GM06990 (cell line): ENCODE data around the gene ZNF211.

Experiments used
- DNase-seq: peaks from one replicate; pipeline ENCODE4 v3.0.0-alpha.2; 2011; ENCODE audit not compliant: insufficient read length; ENCODE audit errors: extremely low read depth
- H3K27me3 ChIP-seq: replicated peaks from 2 replicates; pipeline ENCODE4 v1.6.0; 2011; ENCODE audit warnings: low read length; ENCODE audit not compliant: control insufficient read depth, insufficient read depth
- H3K36me3 ChIP-seq: 2 replicates; pipeline ENCODE4 v1.5.1; 2011; ENCODE audit warnings: low read length; ENCODE audit not compliant: control insufficient read depth, insufficient read depth
- H3K4me3 ChIP-seq: replicated peaks from 2 replicates; pipeline ENCODE4 v1.5.1; 2011; ENCODE audit warnings: low read depth, mild to moderate bottlenecking, control low read depth, low read length
- CTCF ChIP-seq: IDR thresholded peaks from 2 replicates; pipeline ENCODE4 v1.5.1; 2011; ENCODE audit warnings: low read length, control low read depth, mild to moderate bottlenecking, inconsistent platforms; ENCODE audit not compliant: insufficient read depth, poor library complexity, severe bottlenecking

Gene ZNF211

DNA sequence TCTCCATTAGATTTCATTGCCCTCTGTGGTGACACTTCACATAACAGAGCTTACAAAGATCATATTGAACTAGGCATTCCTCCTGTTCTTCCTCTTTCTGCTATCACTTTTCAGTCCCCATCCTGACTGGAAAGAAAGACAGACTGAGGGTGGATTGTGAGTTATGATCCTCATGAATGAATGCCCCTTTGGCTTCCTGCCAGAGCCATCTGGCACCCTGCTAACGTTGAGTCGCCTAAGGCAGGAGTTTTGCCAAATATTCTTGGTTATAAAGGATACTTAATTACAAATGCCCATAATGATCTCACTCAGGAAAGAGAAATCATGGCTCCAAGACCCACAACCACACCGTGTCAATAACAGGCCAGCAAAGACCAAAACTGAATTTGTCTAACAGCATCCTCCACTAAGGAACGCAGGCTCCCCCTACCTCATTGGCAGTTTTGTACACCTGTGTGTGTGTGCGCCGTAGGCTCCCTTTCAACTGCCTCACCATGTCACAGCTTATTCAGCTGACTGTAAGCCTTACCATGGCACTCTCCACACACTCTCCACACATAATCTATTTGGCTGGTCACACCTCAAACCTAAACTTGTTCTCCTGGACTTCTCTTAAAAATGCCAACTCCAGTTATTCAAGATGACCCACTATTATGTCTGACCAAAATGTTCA lies 15.5 kb downstream of the ZNF211 start:
- no peak overlapping the region for H3K4me3 ChIP-seq
- TF ChIP-seq CTCF: no peak
- H3K36me3 ChIP-seq: no peaks in the 10 kb centered on the region
- H3K27me3 ChIP-seq: no peaks in the 10 kb centered on the region
- DNase-seq: no peak

DNA sequence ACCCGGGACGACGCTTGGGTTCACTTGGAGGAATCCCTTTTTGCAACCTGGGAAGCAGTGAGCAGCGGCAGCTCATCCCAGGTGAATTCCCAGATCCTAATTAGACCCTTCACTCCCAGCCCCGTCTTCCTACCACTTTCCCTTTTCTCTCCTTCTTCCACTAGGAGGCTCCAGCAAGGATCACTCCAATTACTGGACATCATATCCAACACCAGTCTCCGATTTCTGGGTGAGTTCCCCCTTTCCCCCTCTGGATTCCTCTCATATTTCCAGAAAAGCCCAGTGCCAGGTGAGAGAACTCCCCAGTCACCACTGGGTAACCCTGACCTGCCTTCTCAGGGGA lies 18.7 kb downstream of the ZNF211 start:
- H3K4me3 ChIP-seq: no peak overlapping the region
- no peaks in the 10 kb centered on the region for H3K27me3 ChIP-seq
- no peak for TF ChIP-seq CTCF
- H3K36me3 ChIP-seq: no peaks in the 10 kb centered on the region
- no peak for DNase-seq

DNA sequence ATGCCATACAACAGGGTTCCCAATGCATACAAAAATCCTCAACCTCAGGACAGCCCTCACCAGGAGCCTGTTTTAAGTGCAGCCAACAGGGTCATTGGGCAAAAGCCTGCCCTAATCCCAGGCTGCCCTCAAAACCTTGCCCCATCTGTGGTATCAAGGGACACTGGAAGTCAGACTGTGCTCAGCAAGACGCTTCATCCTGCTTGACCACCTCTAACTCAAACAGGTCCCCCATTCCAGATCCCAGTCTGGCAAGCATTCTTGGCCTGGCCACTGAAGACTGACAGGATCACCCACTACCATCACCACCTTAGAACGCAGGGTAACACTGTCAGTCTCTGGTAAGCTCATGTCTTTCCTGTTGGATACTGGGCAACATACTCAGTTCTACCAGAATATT lies 20.7 kb downstream of the ZNF211 start:
- no peak for TF ChIP-seq CTCF
- no peaks in the 10 kb centered on the region for H3K36me3 ChIP-seq
- no peak for DNase-seq
- H3K4me3 ChIP-seq: no peak overlapping the region
- H3K27me3 ChIP-seq: no peaks in the 10 kb centered on the region

- TF ChIP-seq CTCF: no peak
- Histone ChIP-seq H3K4me3 (no peak overlapping the region), H3K36me3 (no peaks in the 10 kb centered on the region), H3K27me3 (no peaks in the 10 kb centered on the region)
- no peak for DNase-seq
These were observed 22.5 kb downstream of the ZNF211 start for GRCh38 chr19:57655443-57655842.

GRCh38 chr19:57656346-57656745 lies 23.4 kb downstream of the ZNF211 start:
- DNase-seq: no peak
- TF ChIP-seq CTCF: no peak
- no peaks in the 10 kb centered on the region for H3K36me3 ChIP-seq
- no peaks in the 10 kb centered on the region for H3K27me3 ChIP-seq
- no peak overlapping the region for H3K4me3 ChIP-seq
